Astrocyte of the spinal cord (primary cell): Measurements from ENCODE around the gene ZNF579.
"Not testable (repeated sequence)": the region's sequence is repeated elsewhere in the genome, so short reads cannot be mapped to it uniquely, and the experiment has no call there.

Experiments used
- DNase-seq: peaks from one replicate; pipeline ENCODE4 v3.0.0; 2011; ENCODE audit warnings: low read depth, low spot score
- H3K4me3 ChIP-seq: 2 replicates; pipeline ENCODE4 v1.5.1; 2011; ENCODE audit warnings: low read depth, mild to moderate bottlenecking, low read length, moderate library complexity
- in situ Hi-C: cut with HindIII; loops from 2 replicates; pipeline ENCODE4 v1.10.0; 2017; ENCODE audit warnings: low sequenced_read_pairs
- TF ChIP-seq, protein P1 (sequence below): IDR thresholded peaks from 2 replicates; pipeline ENCODE4 v1.5.1; 2012; ENCODE audit warnings: low read depth, mild to moderate bottlenecking, low read length, inconsistent platforms

ZNF579 gene

GRCh38 chr19:55581145-55581822 is 636 bp upstream of the ZNF579 start:
- in situ Hi-C loops, result no loop called here
- DNase-seq, result no peak
- TF ChIP-seq, protein P1, sequence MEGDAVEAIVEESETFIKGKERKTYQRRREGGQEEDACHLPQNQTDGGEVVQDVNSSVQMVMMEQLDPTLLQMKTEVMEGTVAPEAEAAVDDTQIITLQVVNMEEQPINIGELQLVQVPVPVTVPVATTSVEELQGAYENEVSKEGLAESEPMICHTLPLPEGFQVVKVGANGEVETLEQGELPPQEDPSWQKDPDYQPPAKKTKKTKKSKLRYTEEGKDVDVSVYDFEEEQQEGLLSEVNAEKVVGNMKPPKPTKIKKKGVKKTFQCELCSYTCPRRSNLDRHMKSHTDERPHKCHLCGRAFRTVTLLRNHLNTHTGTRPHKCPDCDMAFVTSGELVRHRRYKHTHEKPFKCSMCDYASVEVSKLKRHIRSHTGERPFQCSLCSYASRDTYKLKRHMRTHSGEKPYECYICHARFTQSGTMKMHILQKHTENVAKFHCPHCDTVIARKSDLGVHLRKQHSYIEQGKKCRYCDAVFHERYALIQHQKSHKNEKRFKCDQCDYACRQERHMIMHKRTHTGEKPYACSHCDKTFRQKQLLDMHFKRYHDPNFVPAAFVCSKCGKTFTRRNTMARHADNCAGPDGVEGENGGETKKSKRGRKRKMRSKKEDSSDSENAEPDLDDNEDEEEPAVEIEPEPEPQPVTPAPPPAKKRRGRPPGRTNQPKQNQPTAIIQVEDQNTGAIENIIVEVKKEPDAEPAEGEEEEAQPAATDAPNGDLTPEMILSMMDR, result no peak
- peak overlapping the region; percentile 96 for H3K4me3 ChIP-seq

- DNase-seq, result peak; percentile 47
- TF ChIP-seq, protein P1, result no peak
- peak overlapping the region; percentile 96 for H3K4me3 ChIP-seq
- in situ Hi-C loops, result no loop called here
Observed at GRCh38 chr19:55579766-55580621, 654 bp downstream of the ZNF579 start.

- TF ChIP-seq, protein P1, result no peak
- DNase-seq, result no peak
- H3K4me3 ChIP-seq, result peak overlapping the region; percentile 96
- in situ Hi-C loops, result no loop called here
Observed at GRCh38 chr19:55578761-55579747, 1.6 kb downstream of the ZNF579 start.

DNA sequence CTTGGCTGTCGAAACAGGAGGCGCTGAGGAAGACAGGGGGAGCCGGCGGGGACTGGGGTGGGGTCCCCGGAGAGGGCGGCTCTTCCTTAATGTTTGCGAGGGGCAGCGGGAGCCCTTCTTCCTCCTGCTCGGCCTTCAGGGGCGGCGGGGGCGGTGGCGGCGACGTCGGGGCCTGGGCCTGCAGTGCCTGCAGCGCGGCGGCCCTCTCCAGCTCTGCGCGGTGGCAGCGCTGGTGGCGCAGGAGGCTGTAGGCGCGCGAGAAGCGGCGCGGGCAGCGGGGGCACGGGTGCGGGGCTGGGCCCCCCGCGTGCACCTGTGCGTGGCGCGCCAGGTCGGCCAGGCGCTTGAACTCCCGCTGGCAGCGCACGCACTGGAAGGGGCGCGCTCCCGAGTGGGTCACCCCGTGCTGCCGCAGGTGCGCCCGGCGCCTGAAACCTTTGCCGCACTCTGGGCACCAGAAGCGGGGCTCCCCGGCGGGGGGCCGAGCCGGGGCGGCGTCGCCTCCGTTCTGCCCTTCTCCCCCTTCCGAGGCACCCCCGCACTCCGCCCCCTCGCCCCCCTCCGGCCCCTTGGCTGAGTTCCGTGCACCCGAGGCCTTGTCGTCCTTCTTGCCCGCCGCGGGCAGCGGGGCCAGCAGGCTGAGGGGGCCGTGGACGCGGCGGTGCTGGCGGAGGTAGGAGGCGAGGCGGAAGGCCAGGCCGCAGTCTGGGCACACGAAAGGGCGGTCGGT is 2.5 kb downstream of the ZNF579 start:
- in situ Hi-C loops, result no loop called here
- TF ChIP-seq, protein P1, result no peak
- H3K4me3 ChIP-seq, result no peak overlapping the region
- no peak for DNase-seq

GRCh38 chr19:55576746-55577145 is 3.9 kb downstream of the ZNF579 start:
- no peak overlapping the region for H3K4me3 ChIP-seq
- in situ Hi-C loops, result no loop called here
- TF ChIP-seq, protein P1, result no peak
- no peak for DNase-seq

- H3K4me3 ChIP-seq, in situ Hi-C loops, DNase-seq: not testable (repeated sequence)
Observed at GRCh38 chr19:55573929-55574328, 6.7 kb downstream of the ZNF579 start.

DNA sequence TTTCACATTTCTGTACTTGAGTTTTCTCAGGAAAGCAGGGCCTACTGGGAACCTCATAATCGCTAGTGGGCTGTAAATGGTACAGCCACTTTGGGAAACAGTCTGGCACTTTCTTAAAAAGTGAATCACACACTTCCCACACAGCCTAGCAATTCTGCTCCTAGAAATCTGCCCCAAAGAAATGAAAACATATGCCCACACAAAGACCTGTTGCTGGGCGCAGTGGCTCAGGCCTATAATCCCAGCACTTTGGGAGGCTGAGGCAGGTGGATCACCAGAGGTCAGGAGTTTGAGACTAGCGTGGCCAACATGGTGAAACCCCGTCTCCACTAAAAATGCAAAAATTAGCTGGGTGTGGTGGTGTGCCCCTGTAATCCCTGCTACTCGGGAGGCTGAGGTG is 11.2 kb downstream of the ZNF579 start:
- in situ Hi-C loops, result not testable (repeated sequence)

More for the DNA sequence above, 11.2 kb downstream of the ZNF579 start:
- H3K4me3 ChIP-seq, DNase-seq: not testable (repeated sequence)
